Upper lobe of left lung (tissue), 6 donors: ENCODE results near the gene BBLN. TPM values are rescaled to one million over a fixed set of nuclear protein-coding genes. Genes with fewer than 3 reads are reported as not detected.

Experiments
- ATAC-seq, 2 donors: fragments of 200-7000 bp; cut with Tn5 transposase; one replicate each; pipeline ENCODE4 v1.9.1; 2022; ENCODE audit warnings: mild to moderate bottlenecking in 2 of 2, moderate library complexity in 2 of 2; ENCODE audit not compliant: low FRiP score in 2 of 2
- DNase-seq, 2 donors: peaks; one replicate each; pipeline ENCODE4 v3.0.0-alpha.2; 2019 to 2020
- H3K27ac ChIP-seq, 4 donors: fragments of 200-600 bp; sonication (generic); one replicate each; pipeline ENCODE4 v1.5.1; 2016 to 2019
- H3K27me3 ChIP-seq, 4 donors: fragments of 200-600 bp; sonication (generic); one replicate each; pipeline ENCODE4 v1.5.1; 2017 to 2019
- H3K36me3 ChIP-seq, 4 donors: fragments of 200-600 bp; sonication (generic); one replicate each; pipeline ENCODE4 v1.5.1; 2016 to 2019
- H3K4me1 ChIP-seq, 4 donors: fragments of 200-600 bp; sonication (generic); one replicate each; pipeline ENCODE4 v1.5.1; 2018 to 2019
- H3K4me3 ChIP-seq, 4 donors: fragments of 200-600 bp; sonication (generic); one replicate each; pipeline ENCODE4 v1.5.1; 2017 to 2019; ENCODE audit warnings: mild to moderate bottlenecking in 2 of 4, moderate library complexity in 1 of 4
- H3K9me3 ChIP-seq, 4 donors: fragments of 200-600 bp; sonication (generic); one replicate each; pipeline ENCODE4 v1.5.1; 2018 to 2019
- CTCF ChIP-seq, 6 experiments: fragments of 450-650 bp in 4 of 6; fragments of 200-600 bp in 2 of 6; sonication (generic) in 2 of 6; IDR thresholded peaks; one replicate each; pipeline ENCODE4 v1.5.1; 2016 to 2019; ENCODE audit warnings: antibody characterized with exemption in 6 of 6
- EP300 ChIP-seq, 4 donors: sonication (generic); formaldehyde crosslinking; IDR thresholded peaks; one replicate each; pipeline ENCODE4 v1.5.1; 2017; ENCODE audit warnings: antibody characterized with exemption in 4 of 4, control low read depth in 2 of 4
- POLR2A ChIP-seq, 4 donors: fragments of 450-650 bp; IDR thresholded peaks; one replicate each; pipeline ENCODE4 v1.5.1; 2016 to 2017; ENCODE audit warnings: antibody characterized with exemption in 4 of 4, mild to moderate bottlenecking in 2 of 4
- POLR2AphosphoS5 ChIP-seq, 2 donors: sonication (generic); formaldehyde crosslinking; IDR thresholded peaks; one replicate each; pipeline ENCODE4 v1.5.1; 2017; ENCODE audit warnings: antibody characterized with exemption in 2 of 2
- WGBS, 2 donors: methylation state at CpG; one replicate each; pipeline ENCODE4 v1.1.5; 2017 to 2018; 5-methylcytosine and 5-hydroxymethylcytosine counted together
- total RNA-seq, 6 donors: library from RNA; depleted of rRNA in 4 of 6; stranded (reverse); fragments of >200 nt in 4 of 6; gene quantifications; one replicate each; pipeline versions ENCODE4 v1.1.0 to v1.2.1, GENCODE V29; 2016 to 2021
- donor health status: DM: no; HTN: no; CAD: no; lungs with moderate emphysema.
- donor health status: DM: no; HTN: yes; CAD: no; lungs with severe emphysema.

Gene BBLN
- total RNA-seq, 6 donors from 2014 or later = 62.4 to 204 (median 102) TPM

- no peaks in the 10 kb centered on the region for H3K9me3 ChIP-seq
- no peak for ATAC-seq
- no peak overlapping the region for H3K27ac ChIP-seq
- H3K27me3 ChIP-seq = no peaks in the 10 kb centered on the region
- no peaks in the 10 kb centered on the region for H3K36me3 ChIP-seq
- no peak for TF ChIP-seq CTCF (IDR thresholded peaks at IDR 0.05)
- TF ChIP-seq EP300 (IDR thresholded peaks at IDR 0.05) = no peak
- no peak for TF ChIP-seq POLR2AphosphoS5 (IDR thresholded peaks at IDR 0.05)
- no peak for TF ChIP-seq POLR2A (IDR thresholded peaks at IDR 0.05)
- WGBS, 2 donors = 90 to 97% methylated on average over 4 to 8 of the region's 8 CpGs
- H3K4me3 ChIP-seq = no peak overlapping the region
- DNase-seq = no peak
- H3K4me1 ChIP-seq = peaks cover 19 to 33% (median 22%) of the 10 kb centered on the region in 4 donors
Observed at GRCh38 chr9:128146591-128147120, 13.4 kb upstream of the BBLN start.

- peaks cover 16 to 33% (median 22%) of the 10 kb centered on the region in 4 donors for H3K4me1 ChIP-seq
- H3K4me3 ChIP-seq = no peak overlapping the region
- H3K36me3 ChIP-seq = no peaks in the 10 kb centered on the region
- ATAC-seq (no peak), DNase-seq (no peak)
- peak overlapping the region; percentile 66 to 81 (median 75) for H3K27ac ChIP-seq
- no peaks in the 10 kb centered on the region for H3K9me3 ChIP-seq
- WGBS, 2 donors = 84 to 100% methylated on average over 1 to 5 of the region's 5 CpGs
- TF ChIP-seq CTCF (IDR thresholded peaks at IDR 0.05) = no peak
- no peak for TF ChIP-seq POLR2A (IDR thresholded peaks at IDR 0.05)
- no peak for TF ChIP-seq EP300 (IDR thresholded peaks at IDR 0.05)
- TF ChIP-seq POLR2AphosphoS5 (IDR thresholded peaks at IDR 0.05) = no peak
- no peaks in the 10 kb centered on the region for H3K27me3 ChIP-seq
Observed at GRCh38 chr9:128148509-128149000, 11.5 kb upstream of the BBLN start.

GRCh38 chr9:128149001-128149701, 10.9 kb upstream of the BBLN start, which contains the start of gene LCN2:
LCN2 (plus strand) TSS chr9:128149453; CDS start chr9:128149526, 73 bp downstream.
- 33 to 60% methylated on average over 8 to 9 of the region's 9 CpGs for WGBS, 2 donors
- peaks cover 16 to 33% (median 22%) of the 10 kb centered on the region in 4 donors for H3K4me1 ChIP-seq

GRCh38 chr9:128149951-128150593, 10.0 kb upstream of the BBLN start:
- no peak for TF ChIP-seq CTCF (IDR thresholded peaks at IDR 0.05)
- TF ChIP-seq POLR2A (IDR thresholded peaks at IDR 0.05) = no peak
- TF ChIP-seq EP300 (IDR thresholded peaks at IDR 0.05) = no peak
- TF ChIP-seq POLR2AphosphoS5 (IDR thresholded peaks at IDR 0.05) = no peak
- peak overlapping the region; percentile 66 to 81 (median 75) for H3K27ac ChIP-seq
- no peak for DNase-seq

More at GRCh38 chr9:128149001-128149701, 10.9 kb upstream of the BBLN start, which contains the start of gene LCN2:
- H3K36me3 ChIP-seq = no peaks in the 10 kb centered on the region
- H3K27me3 ChIP-seq = no peaks in the 10 kb centered on the region
- peak within 1 kb of the TSS; percentile 66 to 81 (median 75) for H3K27ac ChIP-seq
- peak in 1 of 2 donors; percentile 82 for DNase-seq
- TF ChIP-seq CTCF (IDR thresholded peaks at IDR 0.05) = no peak
- peak; percentile 49 to 62 for TF ChIP-seq POLR2AphosphoS5 (IDR thresholded peaks at IDR 0.05)
- TF ChIP-seq POLR2A (IDR thresholded peaks at IDR 0.05) = peak in 1 of 4 donors; percentile 27
- TF ChIP-seq EP300 (IDR thresholded peaks at IDR 0.05) = peak in 2 of 4 donors; percentile 77 to 86
- H3K4me3 ChIP-seq = peak within 1 kb of the TSS in 1 of 4 donors; percentile 16
- ATAC-seq = peak; percentile 34 to 72
- no peaks in the 10 kb centered on the region for H3K9me3 ChIP-seq

More at GRCh38 chr9:128149951-128150593, 10.0 kb upstream of the BBLN start:
- H3K4me3 ChIP-seq = peak overlapping the region in 1 of 4 donors; percentile 4
- peaks cover 16 to 33% (median 22%) of the 10 kb centered on the region in 4 donors for H3K4me1 ChIP-seq
- no peak for ATAC-seq
- no peaks in the 10 kb centered on the region for H3K9me3 ChIP-seq
- H3K27me3 ChIP-seq = no peaks in the 10 kb centered on the region
- H3K36me3 ChIP-seq = no peaks in the 10 kb centered on the region
- 57 to 60% methylated on average over 8 to 11 of the region's 11 CpGs for WGBS, 2 donors
